ENCODE data around the gene ADCYAP1. TPM values are rescaled to one million over a fixed set of nuclear protein-coding genes. Genes with fewer than 3 reads are reported as not detected.

Gene ADCYAP1
- total RNA-seq, 1 experiment from 2014 or later, result not detected

DNA sequence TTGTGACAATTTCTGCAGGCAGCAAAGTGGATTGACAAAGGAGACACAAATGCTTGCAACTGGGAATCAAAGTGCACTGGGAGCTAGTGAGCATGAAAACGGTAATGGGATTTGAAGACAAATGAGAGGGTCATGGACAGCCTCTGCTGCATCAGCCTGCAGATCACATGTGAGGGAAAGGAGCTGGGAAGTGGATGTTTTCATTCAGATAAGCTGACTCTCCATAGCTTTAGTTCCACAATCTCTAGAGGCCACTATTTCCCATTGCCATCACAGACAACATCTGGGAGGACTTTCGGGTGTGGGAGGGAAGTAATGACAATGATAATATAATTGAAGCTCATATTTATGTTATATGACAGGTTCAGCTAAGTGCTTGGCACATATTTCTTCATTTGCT, 28.4 kb downstream of the ADCYAP1 start:
- no peak overlapping the region for H3K27ac Mint-ChIP-seq (ENCODE audit: low read depth, unreplicated experiment)
- H3K27me3 Mint-ChIP-seq (ENCODE audit: insufficient read depth, unreplicated experiment), result no peaks in the 10 kb centered on the region
- intact Hi-C loops (cut with micrococcal nuclease), result no loop called here
- H3K36me3 Mint-ChIP-seq (ENCODE audit: insufficient read depth, unreplicated experiment), result no peaks in the 10 kb centered on the region
- no peak for DNase-seq (ENCODE audit: unreplicated experiment)
- H3K4me3 Mint-ChIP-seq (ENCODE audit: unreplicated experiment), result no peak overlapping the region
- ChIA-PET POLR2A (no interaction called here), CTCF (interaction anchor here (0.6 to 1.8 kb wide), 2 partner anchors 24 to 29 kb away, joined by 3 to 7 read pairs; no protein-coding TSS in a partner anchor)
- TF ChIP-seq, protein P1, sequence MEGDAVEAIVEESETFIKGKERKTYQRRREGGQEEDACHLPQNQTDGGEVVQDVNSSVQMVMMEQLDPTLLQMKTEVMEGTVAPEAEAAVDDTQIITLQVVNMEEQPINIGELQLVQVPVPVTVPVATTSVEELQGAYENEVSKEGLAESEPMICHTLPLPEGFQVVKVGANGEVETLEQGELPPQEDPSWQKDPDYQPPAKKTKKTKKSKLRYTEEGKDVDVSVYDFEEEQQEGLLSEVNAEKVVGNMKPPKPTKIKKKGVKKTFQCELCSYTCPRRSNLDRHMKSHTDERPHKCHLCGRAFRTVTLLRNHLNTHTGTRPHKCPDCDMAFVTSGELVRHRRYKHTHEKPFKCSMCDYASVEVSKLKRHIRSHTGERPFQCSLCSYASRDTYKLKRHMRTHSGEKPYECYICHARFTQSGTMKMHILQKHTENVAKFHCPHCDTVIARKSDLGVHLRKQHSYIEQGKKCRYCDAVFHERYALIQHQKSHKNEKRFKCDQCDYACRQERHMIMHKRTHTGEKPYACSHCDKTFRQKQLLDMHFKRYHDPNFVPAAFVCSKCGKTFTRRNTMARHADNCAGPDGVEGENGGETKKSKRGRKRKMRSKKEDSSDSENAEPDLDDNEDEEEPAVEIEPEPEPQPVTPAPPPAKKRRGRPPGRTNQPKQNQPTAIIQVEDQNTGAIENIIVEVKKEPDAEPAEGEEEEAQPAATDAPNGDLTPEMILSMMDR (IDR thresholded peaks at IDR 0.05; ENCODE audit: unreplicated experiment), result no peak
- no TSS peak for BruUV-seq (replicated peaks)
- no peaks in the 10 kb centered on the region for H3K4me1 Mint-ChIP-seq (ENCODE audit: insufficient read depth, unreplicated experiment)
- H3K9me3 Mint-ChIP-seq (ENCODE audit: unreplicated experiment), result no peaks in the 10 kb centered on the region

DNA sequence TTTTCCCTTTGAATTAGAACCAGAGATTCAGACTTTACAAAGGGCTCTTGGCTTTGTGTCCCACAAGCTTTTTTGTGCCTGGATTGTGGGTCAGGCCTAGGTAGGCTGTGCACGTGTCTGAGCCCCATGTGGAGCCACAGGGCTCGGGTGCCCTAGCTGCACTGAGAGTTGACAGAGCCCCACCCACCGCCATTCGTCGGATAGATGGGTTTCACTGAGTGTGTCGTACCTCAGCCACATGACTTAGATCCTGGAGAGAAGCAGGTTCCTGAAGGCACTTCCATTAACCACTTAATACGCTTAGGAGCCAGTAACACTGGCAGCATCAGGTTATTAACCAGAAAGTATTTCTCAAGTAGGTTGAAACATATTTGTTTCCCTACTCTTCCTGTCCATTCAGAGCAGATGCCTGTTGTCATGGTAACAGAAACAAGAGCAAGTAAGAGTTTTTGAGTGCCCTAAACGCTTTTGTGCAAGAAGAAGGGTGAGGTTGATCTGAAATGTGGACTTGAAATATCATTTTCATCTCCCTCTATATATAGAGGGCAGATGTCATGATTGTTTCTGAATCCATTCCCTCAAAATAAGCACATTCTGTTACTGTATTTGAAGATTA, 30.0 kb downstream of the ADCYAP1 start:
- TF ChIP-seq, protein P1 (IDR thresholded peaks at IDR 0.05; ENCODE audit: unreplicated experiment), result no peak
- Mint-ChIP-seq H3K4me1 (ENCODE audit: insufficient read depth, unreplicated experiment) (peaks cover 6% of the 10 kb centered on the region), H3K9me3 (ENCODE audit: unreplicated experiment) (no peaks in the 10 kb centered on the region), H3K27ac (ENCODE audit: low read depth, unreplicated experiment) (no peak overlapping the region), H3K36me3 (ENCODE audit: insufficient read depth, unreplicated experiment) (no peaks in the 10 kb centered on the region), H3K27me3 (ENCODE audit: insufficient read depth, unreplicated experiment) (no peaks in the 10 kb centered on the region), H3K4me3 (ENCODE audit: unreplicated experiment) (no peak overlapping the region)
- intact Hi-C loops (cut with micrococcal nuclease), result no loop called here
- ChIA-PET POLR2A (no interaction called here), CTCF (no interaction called here)
- BruUV-seq (replicated peaks), result no TSS peak
- no peak for DNase-seq (ENCODE audit: unreplicated experiment)

DNA sequence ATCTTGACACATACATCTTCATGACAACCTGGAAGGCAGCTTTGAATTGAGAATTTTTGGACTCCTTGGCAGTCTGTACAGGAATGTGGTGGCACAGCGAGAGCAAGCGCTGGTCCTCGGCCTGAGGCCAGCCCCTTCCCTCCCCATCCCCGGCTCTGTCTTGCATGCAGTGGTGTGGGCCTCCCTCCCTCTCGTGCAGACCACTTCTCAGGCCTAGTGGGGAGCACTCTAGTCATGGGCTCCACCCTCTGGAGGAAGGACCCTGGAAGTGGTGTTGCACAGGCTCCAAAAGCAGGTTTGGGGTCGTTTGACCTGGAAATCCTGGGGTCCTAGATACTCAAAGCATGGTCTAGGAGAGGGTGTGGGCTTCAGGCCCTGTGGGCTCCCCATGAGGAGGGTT, 32.3 kb downstream of the ADCYAP1 start:
- DNase-seq (ENCODE audit: unreplicated experiment), result no peak
- CTCF ChIA-PET, result no interaction called here

DNA sequence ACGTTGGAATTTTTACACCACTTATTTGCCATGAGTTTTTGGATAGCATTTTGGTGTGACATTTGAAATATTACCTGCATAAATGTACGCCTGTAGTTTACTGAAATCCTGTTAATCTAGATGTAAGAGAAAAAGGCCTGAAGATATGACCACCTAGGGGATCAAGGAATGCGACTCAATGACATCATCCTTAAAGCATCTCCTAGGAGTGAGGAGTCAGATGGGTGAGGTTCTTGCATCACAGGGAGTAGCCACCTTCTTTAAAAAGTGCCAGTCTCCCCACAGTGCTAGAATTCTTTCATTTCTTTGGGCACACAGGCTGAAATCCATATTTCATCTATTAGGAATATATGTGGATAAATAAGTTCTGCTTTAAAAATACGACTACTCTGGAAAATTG, 34.5 kb downstream of the ADCYAP1 start:
- TF ChIP-seq, protein P1 (IDR thresholded peaks at IDR 0.05; ENCODE audit: unreplicated experiment), result no peak
- Mint-ChIP-seq H3K27ac (ENCODE audit: low read depth, unreplicated experiment) (peak overlapping the region; percentile 14), H3K27me3 (ENCODE audit: insufficient read depth, unreplicated experiment) (no peaks in the 10 kb centered on the region), H3K9me3 (ENCODE audit: unreplicated experiment) (no peaks in the 10 kb centered on the region), H3K4me3 (ENCODE audit: unreplicated experiment) (no peak overlapping the region), H3K4me1 (ENCODE audit: insufficient read depth, unreplicated experiment) (peaks cover 8% of the 10 kb centered on the region), H3K36me3 (ENCODE audit: insufficient read depth, unreplicated experiment) (no peaks in the 10 kb centered on the region)
- intact Hi-C loops (cut with micrococcal nuclease), result no loop called here
- no TSS peak for BruUV-seq (replicated peaks)
- POLR2A ChIA-PET, result no interaction called here
- DNase-seq (ENCODE audit: unreplicated experiment), result peak; percentile 37
- CTCF ChIA-PET, result no interaction called here

More for the DNA sequence above, 32.3 kb downstream of the ADCYAP1 start:
- intact Hi-C loops (cut with micrococcal nuclease), result no loop called here
- H3K27ac Mint-ChIP-seq (ENCODE audit: low read depth, unreplicated experiment), result no peak overlapping the region
- H3K4me1 Mint-ChIP-seq (ENCODE audit: insufficient read depth, unreplicated experiment), result peaks cover 8% of the 10 kb centered on the region
- no peaks in the 10 kb centered on the region for H3K36me3 Mint-ChIP-seq (ENCODE audit: insufficient read depth, unreplicated experiment)
- no TSS peak for BruUV-seq (replicated peaks)
- H3K4me3 Mint-ChIP-seq (ENCODE audit: unreplicated experiment), result no peak overlapping the region
- TF ChIP-seq, protein P1 (IDR thresholded peaks at IDR 0.05; ENCODE audit: unreplicated experiment), result no peak
- no peaks in the 10 kb centered on the region for H3K9me3 Mint-ChIP-seq (ENCODE audit: unreplicated experiment)
- H3K27me3 Mint-ChIP-seq (ENCODE audit: insufficient read depth, unreplicated experiment), result no peaks in the 10 kb centered on the region
- POLR2A ChIA-PET, result no interaction called here

All from MCF 10A (cell line).